Measurements from ENCODE around the gene TRIML2. TPM values are rescaled to one million over a fixed set of nuclear protein-coding genes. Genes with fewer than 3 reads are reported as not detected.

The TRIML2 gene
- total RNA-seq, 1 experiment from 2014 or later: 0.17 TPM

GRCh38 chr4:188117631-188118324 is 8.4 kb upstream of the TRIML2 start:
- TF ChIP-seq CTCF (conservative IDR thresholded peaks at IDR 0.05; ENCODE audit: low read depth, low read length): no peak
- no peak for TF ChIP-seq EZH2 (IDR thresholded peaks at IDR 0.05; ENCODE audit: borderline replicate concordance, low read depth, low read length, poor library complexity, severe bottlenecking)
- POLR2A ChIA-PET (ENCODE audit: low non-redundant PET): no interaction called here
- CTCF ChIA-PET: no interaction called here
- no TSS peak for BruUV-seq (replicated peaks)
- no peak overlapping the region for H3K4me3 ChIP-seq (ENCODE audit: low read depth, low read length, poor library complexity, severe bottlenecking)
- H3K36me3 ChIP-seq (ENCODE audit: insufficient read depth, low read length, poor library complexity, severe bottlenecking): no peaks in the 10 kb centered on the region
- H3K27ac ChIP-seq (ENCODE audit: low read depth, low read length, poor library complexity, severe bottlenecking): no peak overlapping the region
- no peaks in the 10 kb centered on the region for H3K4me1 ChIP-seq (ENCODE audit: insufficient read depth, low read length, poor library complexity, severe bottlenecking)
- no peak for DNase-seq (ENCODE audit: low spot score)
- no peaks in the 10 kb centered on the region for H3K27me3 ChIP-seq (replicated peaks; ENCODE audit: insufficient read depth, low read depth, low read length, poor library complexity)
- intact Hi-C loops (cut with micrococcal nuclease; ENCODE audit: unreplicated experiment): no loop called here
- H3K9me3 ChIP-seq (ENCODE audit: low read depth, low read length, poor library complexity, severe bottlenecking): no peaks in the 10 kb centered on the region

- TF ChIP-seq EZH2 (IDR thresholded peaks at IDR 0.05; ENCODE audit: borderline replicate concordance, low read depth, low read length, poor library complexity, severe bottlenecking) (no peak), CTCF (conservative IDR thresholded peaks at IDR 0.05; ENCODE audit: low read depth, low read length) (no peak)
- Histone ChIP-seq H3K9me3 (ENCODE audit: low read depth, low read length, poor library complexity, severe bottlenecking) (no peaks in the 10 kb centered on the region), H3K4me1 (ENCODE audit: insufficient read depth, low read length, poor library complexity, severe bottlenecking) (no peaks in the 10 kb centered on the region), H3K4me3 (ENCODE audit: low read depth, low read length, poor library complexity, severe bottlenecking) (no peak overlapping the region), H3K27me3 (replicated peaks; ENCODE audit: insufficient read depth, low read depth, low read length, poor library complexity) (no peaks in the 10 kb centered on the region), H3K36me3 (ENCODE audit: insufficient read depth, low read length, poor library complexity, severe bottlenecking) (no peaks in the 10 kb centered on the region), H3K27ac (ENCODE audit: low read depth, low read length, poor library complexity, severe bottlenecking) (no peak overlapping the region)
- ChIA-PET CTCF (no interaction called here), POLR2A (ENCODE audit: low non-redundant PET) (no interaction called here)
- DNase-seq (ENCODE audit: low spot score): no peak
- intact Hi-C loops (cut with micrococcal nuclease; ENCODE audit: unreplicated experiment): no loop called here
- BruUV-seq (replicated peaks): no TSS peak
These were observed 3.8 kb upstream of the TRIML2 start for GRCh38 chr4:188113156-188113555.

GRCh38 chr4:188111955-188112354 is 2.6 kb upstream of the TRIML2 start:
- no TSS peak for BruUV-seq (replicated peaks)
- no peaks in the 10 kb centered on the region for H3K36me3 ChIP-seq (ENCODE audit: insufficient read depth, low read length, poor library complexity, severe bottlenecking)

More at GRCh38 chr4:188111955-188112354, 2.6 kb upstream of the TRIML2 start:
- Histone ChIP-seq H3K9me3 (ENCODE audit: low read depth, low read length, poor library complexity, severe bottlenecking) (no peaks in the 10 kb centered on the region), H3K27ac (ENCODE audit: low read depth, low read length, poor library complexity, severe bottlenecking) (no peak overlapping the region), H3K4me1 (ENCODE audit: insufficient read depth, low read length, poor library complexity, severe bottlenecking) (no peaks in the 10 kb centered on the region), H3K27me3 (replicated peaks; ENCODE audit: insufficient read depth, low read depth, low read length, poor library complexity) (no peaks in the 10 kb centered on the region), H3K4me3 (ENCODE audit: low read depth, low read length, poor library complexity, severe bottlenecking) (no peak overlapping the region)
- DNase-seq (ENCODE audit: low spot score): no peak
- ChIA-PET POLR2A (ENCODE audit: low non-redundant PET) (no interaction called here), CTCF (no interaction called here)
- intact Hi-C loops (cut with micrococcal nuclease; ENCODE audit: unreplicated experiment): no loop called here
- TF ChIP-seq EZH2 (IDR thresholded peaks at IDR 0.05; ENCODE audit: borderline replicate concordance, low read depth, low read length, poor library complexity, severe bottlenecking) (no peak), CTCF (conservative IDR thresholded peaks at IDR 0.05; ENCODE audit: low read depth, low read length) (no peak)
